IPS-18a (cell line): Measurements from ENCODE around the gene PLEKHA7.
"Not testable (repeated sequence)": the region's sequence is repeated elsewhere in the genome, so short reads cannot be mapped to it uniquely, and the experiment has no call there.

ENCODE experiments used
- H3K27ac ChIP-seq: one replicate; pipeline ENCODE4 v1.5.1; 2013; ENCODE audit warnings: low read length
- H3K27me3 ChIP-seq: one replicate; pipeline ENCODE4 v1.6.1; 2013; ENCODE audit warnings: mild to moderate bottlenecking, low read length; ENCODE audit not compliant: control insufficient read depth, insufficient read depth
- H3K36me3 ChIP-seq: one replicate; pipeline ENCODE4 v1.6.1; 2013; ENCODE audit warnings: low read depth, low read length; ENCODE audit not compliant: control insufficient read depth
- H3K4me1 ChIP-seq: one replicate; pipeline ENCODE4 v1.6.1; 2013; ENCODE audit warnings: low read depth, low read length; ENCODE audit not compliant: control insufficient read depth
- H3K4me3 ChIP-seq: one replicate; pipeline ENCODE4 v1.5.1; 2013; ENCODE audit warnings: low read length
- H3K9ac ChIP-seq: one replicate; pipeline ENCODE4 v1.6.1; 2013; ENCODE audit warnings: mild to moderate bottlenecking, low read length, moderate library complexity
- H3K9me3 ChIP-seq: one replicate; pipeline ENCODE4 v1.6.1; 2013; ENCODE audit warnings: low read depth, low read length; ENCODE audit not compliant: control insufficient read depth

Gene PLEKHA7

GRCh38 chr11:16887887-16888286 lies 126.3 kb downstream of the PLEKHA7 start:
- H3K4me1 ChIP-seq, H3K36me3 ChIP-seq, H3K27me3 ChIP-seq, H3K9ac ChIP-seq, H3K4me3 ChIP-seq, H3K27ac ChIP-seq, H3K9me3 ChIP-seq: not testable (repeated sequence)

- Histone ChIP-seq H3K27ac (no peak overlapping the region), H3K27me3 (no peaks in the 10 kb centered on the region), H3K36me3 (no peaks in the 10 kb centered on the region), H3K4me3 (no peak overlapping the region), H3K9me3 (no peaks in the 10 kb centered on the region), H3K4me1 (peaks cover 6% of the 10 kb centered on the region), H3K9ac (no peak overlapping the region)
Observed at GRCh38 chr11:16883174-16883573, 131.0 kb downstream of the PLEKHA7 start.

GRCh38 chr11:16881766-16882165 lies 132.4 kb downstream of the PLEKHA7 start:
- Histone ChIP-seq H3K36me3 (no peaks in the 10 kb centered on the region), H3K9me3 (no peaks in the 10 kb centered on the region), H3K4me1 (peaks cover 6% of the 10 kb centered on the region), H3K27ac (no peak overlapping the region), H3K4me3 (no peak overlapping the region), H3K9ac (no peak overlapping the region), H3K27me3 (no peaks in the 10 kb centered on the region)

GRCh38 chr11:16881074-16881709 lies 133.0 kb downstream of the PLEKHA7 start:
- no peak overlapping the region for H3K27ac ChIP-seq
- H3K27me3 ChIP-seq, result no peaks in the 10 kb centered on the region
- H3K9me3 ChIP-seq, result no peaks in the 10 kb centered on the region
- no peaks in the 10 kb centered on the region for H3K36me3 ChIP-seq
- no peak overlapping the region for H3K9ac ChIP-seq
- H3K4me3 ChIP-seq, result no peak overlapping the region
- H3K4me1 ChIP-seq, result peaks cover 6% of the 10 kb centered on the region

- Histone ChIP-seq H3K4me3 (no peak overlapping the region), H3K27ac (no peak overlapping the region), H3K36me3 (no peaks in the 10 kb centered on the region), H3K9me3 (no peaks in the 10 kb centered on the region), H3K9ac (no peak overlapping the region), H3K4me1 (peaks cover 6% of the 10 kb centered on the region), H3K27me3 (no peaks in the 10 kb centered on the region)
Observed at GRCh38 chr11:16880184-16880801, 133.9 kb downstream of the PLEKHA7 start.

GRCh38 chr11:16879690-16880089 lies 134.5 kb downstream of the PLEKHA7 start:
- H3K27ac ChIP-seq, result no peak overlapping the region
- H3K4me3 ChIP-seq, result no peak overlapping the region
- H3K4me1 ChIP-seq, result peaks cover 6% of the 10 kb centered on the region
- H3K9me3 ChIP-seq, result no peaks in the 10 kb centered on the region
- no peaks in the 10 kb centered on the region for H3K36me3 ChIP-seq
- H3K27me3 ChIP-seq, result no peaks in the 10 kb centered on the region
- no peak overlapping the region for H3K9ac ChIP-seq

- H3K27ac ChIP-seq, result no peak overlapping the region
- no peak overlapping the region for H3K9ac ChIP-seq
- no peaks in the 10 kb centered on the region for H3K36me3 ChIP-seq
- no peaks in the 10 kb centered on the region for H3K4me1 ChIP-seq
- H3K4me3 ChIP-seq, result no peak overlapping the region
- H3K27me3 ChIP-seq, result no peaks in the 10 kb centered on the region
- H3K9me3 ChIP-seq, result no peaks in the 10 kb centered on the region
Observed at GRCh38 chr11:16876837-16877236, 137.4 kb downstream of the PLEKHA7 start.

GRCh38 chr11:16876053-16876752 lies 138.0 kb downstream of the PLEKHA7 start:
- H3K36me3 ChIP-seq, result no peaks in the 10 kb centered on the region
- no peaks in the 10 kb centered on the region for H3K4me1 ChIP-seq
- no peaks in the 10 kb centered on the region for H3K27me3 ChIP-seq

GRCh38 chr11:16874275-16874975 lies 139.8 kb downstream of the PLEKHA7 start:
- Histone ChIP-seq H3K4me3 (no peak overlapping the region), H3K36me3 (no peaks in the 10 kb centered on the region), H3K27me3 (no peaks in the 10 kb centered on the region), H3K27ac (no peak overlapping the region), H3K9me3 (no peaks in the 10 kb centered on the region), H3K4me1 (no peaks in the 10 kb centered on the region), H3K9ac (no peak overlapping the region)

More at GRCh38 chr11:16876053-16876752, 138.0 kb downstream of the PLEKHA7 start:
- no peak overlapping the region for H3K27ac ChIP-seq
- no peak overlapping the region for H3K4me3 ChIP-seq
- H3K9me3 ChIP-seq, result no peaks in the 10 kb centered on the region
- H3K9ac ChIP-seq, result no peak overlapping the region

GRCh38 chr11:16873289-16873688 lies 140.9 kb downstream of the PLEKHA7 start:
- no peaks in the 10 kb centered on the region for H3K27me3 ChIP-seq
- H3K9me3 ChIP-seq, result no peaks in the 10 kb centered on the region
- H3K36me3 ChIP-seq, result no peaks in the 10 kb centered on the region
- no peak overlapping the region for H3K27ac ChIP-seq
- H3K4me1 ChIP-seq, result no peaks in the 10 kb centered on the region
- H3K4me3 ChIP-seq, result no peak overlapping the region
- no peak overlapping the region for H3K9ac ChIP-seq

- Histone ChIP-seq H3K27ac (no peak overlapping the region), H3K4me1 (no peaks in the 10 kb centered on the region)
Observed at GRCh38 chr11:16871368-16871767, 142.8 kb downstream of the PLEKHA7 start.

More at GRCh38 chr11:16871368-16871767, 142.8 kb downstream of the PLEKHA7 start:
- no peaks in the 10 kb centered on the region for H3K36me3 ChIP-seq
- no peak overlapping the region for H3K9ac ChIP-seq
- H3K27me3 ChIP-seq, result no peaks in the 10 kb centered on the region
- H3K9me3 ChIP-seq, result no peaks in the 10 kb centered on the region
- H3K4me3 ChIP-seq, result no peak overlapping the region
